Calu3 (cell line): ENCODE measurements around the gene TSPAN4. TPM values are rescaled to one million over a fixed set of nuclear protein-coding genes. Genes with fewer than 3 reads are reported as not detected.

ENCODE experiments used
- BruUV-seq: library from RNA; stranded (reverse); fragments of 400-500 nt; replicated peaks from 2 replicates; lab custom pipeline; 2021; lab: Mats Ljungman, UMichigan
- CTCF ChIA-PET: fragments of 300-600 bp; sonication (Branson Sonifier 250); formaldehyde crosslinking; loops from one replicate; lab custom pipeline; 2022; ENCODE audit warnings: antibody characterized with exemption; lab: Charles Lee
- DNase-seq: peaks from one replicate; pipeline ENCODE4 v3.0.0; 2022
- H3K27ac Mint-ChIP-seq: one replicate; pipeline ENCODE4 v1.8.0; 2022; ENCODE audit warnings: mixed read lengths; ENCODE audit not compliant: unreplicated experiment
- H3K27me3 Mint-ChIP-seq: one replicate; pipeline ENCODE4 v1.8.0; 2022; ENCODE audit warnings: mixed read lengths; ENCODE audit not compliant: unreplicated experiment
- H3K36me3 Mint-ChIP-seq: one replicate; pipeline ENCODE4 v1.8.0; 2022; ENCODE audit warnings: mild to moderate bottlenecking, moderate library complexity, mixed read lengths; ENCODE audit not compliant: insufficient read depth, unreplicated experiment
- H3K4me1 Mint-ChIP-seq: one replicate; pipeline ENCODE4 v1.8.0; 2022; ENCODE audit warnings: mild to moderate bottlenecking, low read depth, mixed read lengths; ENCODE audit not compliant: unreplicated experiment
- H3K4me3 Mint-ChIP-seq: one replicate; pipeline ENCODE4 v1.8.0; 2022; ENCODE audit warnings: mild to moderate bottlenecking, low read depth, moderate library complexity, mixed read lengths; ENCODE audit not compliant: unreplicated experiment
- H3K9me3 Mint-ChIP-seq: one replicate; pipeline ENCODE4 v1.8.0; 2022; ENCODE audit warnings: low read depth, mixed read lengths; ENCODE audit not compliant: unreplicated experiment
- intact Hi-C: fragments of 100-400 bp; cut with micrococcal nuclease; formaldehyde crosslinking; loops from one replicate; pipeline ENCODE4 v1.10.0; 2022; ENCODE audit not compliant: unreplicated experiment
- total RNA-seq: library from RNA; stranded (reverse); gene quantifications from 2 replicates; pipeline ENCODE4 v1.2.3, GENCODE V29; 2022
- TF ChIP-seq, protein P1 (sequence below): fragments of 200-600 bp; IDR thresholded peaks from one replicate; pipeline ENCODE4 v1.8.0; 2022; ENCODE audit warnings: antibody characterized with exemption; ENCODE audit not compliant: unreplicated experiment

The TSPAN4 gene
- total RNA-seq, 1 experiment from 2014 or later = 36.3 TPM

GRCh38 chr11:910589-911030 lies 68.0 kb downstream of the TSPAN4 start, which contains the start of gene CHID1:
Gene CHID1 (minus strand): TSS chr11:910810. CDS start chr11:904816, 5,994 bp downstream.
- Mint-ChIP-seq H3K9me3 (no peaks in the 10 kb centered on the region), H3K27me3 (no peaks in the 10 kb centered on the region), H3K27ac (peak within 1 kb of the TSS; percentile 54), H3K4me1 (no peaks in the 10 kb centered on the region), H3K36me3 (peaks cover 18% of the 10 kb centered on the region), H3K4me3 (peak within 1 kb of the TSS; percentile 71)
- peak; percentile 94 for DNase-seq
- TF ChIP-seq, protein P1, sequence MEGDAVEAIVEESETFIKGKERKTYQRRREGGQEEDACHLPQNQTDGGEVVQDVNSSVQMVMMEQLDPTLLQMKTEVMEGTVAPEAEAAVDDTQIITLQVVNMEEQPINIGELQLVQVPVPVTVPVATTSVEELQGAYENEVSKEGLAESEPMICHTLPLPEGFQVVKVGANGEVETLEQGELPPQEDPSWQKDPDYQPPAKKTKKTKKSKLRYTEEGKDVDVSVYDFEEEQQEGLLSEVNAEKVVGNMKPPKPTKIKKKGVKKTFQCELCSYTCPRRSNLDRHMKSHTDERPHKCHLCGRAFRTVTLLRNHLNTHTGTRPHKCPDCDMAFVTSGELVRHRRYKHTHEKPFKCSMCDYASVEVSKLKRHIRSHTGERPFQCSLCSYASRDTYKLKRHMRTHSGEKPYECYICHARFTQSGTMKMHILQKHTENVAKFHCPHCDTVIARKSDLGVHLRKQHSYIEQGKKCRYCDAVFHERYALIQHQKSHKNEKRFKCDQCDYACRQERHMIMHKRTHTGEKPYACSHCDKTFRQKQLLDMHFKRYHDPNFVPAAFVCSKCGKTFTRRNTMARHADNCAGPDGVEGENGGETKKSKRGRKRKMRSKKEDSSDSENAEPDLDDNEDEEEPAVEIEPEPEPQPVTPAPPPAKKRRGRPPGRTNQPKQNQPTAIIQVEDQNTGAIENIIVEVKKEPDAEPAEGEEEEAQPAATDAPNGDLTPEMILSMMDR = no peak
- BruUV-seq = no TSS peak
- intact Hi-C loops = no loop called here
- CTCF ChIA-PET = interaction anchor here (1.1 kb wide), 1 partner anchor 42 kb away, joined by 3 read pairs; no protein-coding TSS in a partner anchor

DNA sequence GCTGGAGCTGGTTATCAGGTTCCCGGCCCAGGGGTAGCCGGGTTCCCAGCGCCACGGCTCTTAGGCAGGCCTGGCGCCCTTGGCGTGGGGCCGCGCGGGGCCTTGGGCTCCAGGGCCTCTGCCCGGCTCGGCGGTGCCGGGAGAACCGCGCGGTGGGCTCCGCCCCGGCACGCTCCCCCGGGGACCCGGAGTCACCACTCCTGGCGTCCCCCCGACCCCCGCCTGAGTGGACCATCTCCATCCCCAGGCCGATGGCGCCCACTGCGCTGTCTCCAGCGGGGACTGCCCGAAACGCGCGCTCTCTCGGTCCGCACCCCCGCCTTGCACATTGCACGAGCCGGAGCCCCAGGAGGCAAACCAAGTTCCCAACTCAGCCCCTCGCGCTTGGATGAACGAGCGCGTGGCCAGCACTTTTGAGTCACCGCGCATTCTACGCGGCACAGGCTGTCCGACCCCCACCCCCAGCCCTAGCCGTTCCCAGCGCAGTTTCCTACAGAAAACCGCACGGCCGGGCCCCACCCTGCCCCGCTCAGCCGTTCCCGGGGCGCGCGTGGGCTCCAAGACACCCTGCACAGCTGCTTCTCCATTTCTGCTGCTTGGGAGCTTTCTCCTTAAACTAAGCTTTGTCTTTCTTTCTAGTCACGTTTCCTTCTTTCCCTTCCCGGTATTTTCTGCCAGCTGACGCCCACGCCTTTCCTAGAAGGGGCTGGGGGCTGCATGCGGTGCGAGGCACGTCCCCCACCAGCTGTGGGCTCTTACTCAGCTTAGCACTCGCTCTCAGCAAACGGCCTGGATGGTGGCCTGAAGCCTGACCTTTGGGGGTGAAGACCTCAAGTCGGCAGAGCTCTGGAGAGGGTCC lies 68.6 kb downstream of the TSPAN4 start:
- H3K4me1 Mint-ChIP-seq = no peaks in the 10 kb centered on the region
- H3K36me3 Mint-ChIP-seq = peaks cover 18% of the 10 kb centered on the region
- intact Hi-C loops = no loop called here
- H3K27ac Mint-ChIP-seq = no peak overlapping the region
- H3K4me3 Mint-ChIP-seq = peak overlapping the region; percentile 71
- DNase-seq = peak; percentile 36
- no peaks in the 10 kb centered on the region for H3K9me3 Mint-ChIP-seq
- no TSS peak for BruUV-seq
- no peaks in the 10 kb centered on the region for H3K27me3 Mint-ChIP-seq
- TF ChIP-seq, protein P1 = no peak
- CTCF ChIA-PET = interaction anchor here (1.1 kb wide), 1 partner anchor 41 kb away, joined by 3 read pairs; no protein-coding TSS in a partner anchor

- CTCF ChIA-PET = interaction anchor here (1.1 kb wide), 1 partner anchor 41 kb away, joined by 3 read pairs; no protein-coding TSS in a partner anchor
- no peaks in the 10 kb centered on the region for H3K4me1 Mint-ChIP-seq
- TF ChIP-seq, protein P1 = no peak
- intact Hi-C loops = no loop called here
- peak overlapping the region; percentile 71 for H3K4me3 Mint-ChIP-seq
- no peak overlapping the region for H3K27ac Mint-ChIP-seq
- H3K36me3 Mint-ChIP-seq = peaks cover 18% of the 10 kb centered on the region
- no peaks in the 10 kb centered on the region for H3K9me3 Mint-ChIP-seq
- no peak for DNase-seq
- BruUV-seq = no TSS peak
- no peaks in the 10 kb centered on the region for H3K27me3 Mint-ChIP-seq
These were observed 69.2 kb downstream of the TSPAN4 start for GRCh38 chr11:911890-912219.

- no peaks in the 10 kb centered on the region for H3K9me3 Mint-ChIP-seq
- no peak overlapping the region for H3K27ac Mint-ChIP-seq
- no peak overlapping the region for H3K4me3 Mint-ChIP-seq
- H3K27me3 Mint-ChIP-seq = no peaks in the 10 kb centered on the region
- peaks cover 18% of the 10 kb centered on the region for H3K36me3 Mint-ChIP-seq
- TF ChIP-seq, protein P1 = no peak
- no TSS peak for BruUV-seq
- intact Hi-C loops = no loop called here
- H3K4me1 Mint-ChIP-seq = no peaks in the 10 kb centered on the region
- no peak for DNase-seq
- CTCF ChIA-PET = no interaction called here
These were observed 69.6 kb downstream of the TSPAN4 start for GRCh38 chr11:912266-912665.
